GM21390 (cell line): Measurements from ENCODE around the gene ERVK3-1.
"Not testable (repeated sequence)": the region's sequence is repeated elsewhere in the genome, so short reads cannot be mapped to it uniquely, and the experiment has no call there.

ENCODE experiments used
- ATAC-seq: cut with Tn5 transposase; IDR thresholded peaks from one replicate; pipeline ENCODE4 v1.9.1; 2021; ENCODE audit not compliant: unreplicated experiment

Gene ERVK3-1

DNA sequence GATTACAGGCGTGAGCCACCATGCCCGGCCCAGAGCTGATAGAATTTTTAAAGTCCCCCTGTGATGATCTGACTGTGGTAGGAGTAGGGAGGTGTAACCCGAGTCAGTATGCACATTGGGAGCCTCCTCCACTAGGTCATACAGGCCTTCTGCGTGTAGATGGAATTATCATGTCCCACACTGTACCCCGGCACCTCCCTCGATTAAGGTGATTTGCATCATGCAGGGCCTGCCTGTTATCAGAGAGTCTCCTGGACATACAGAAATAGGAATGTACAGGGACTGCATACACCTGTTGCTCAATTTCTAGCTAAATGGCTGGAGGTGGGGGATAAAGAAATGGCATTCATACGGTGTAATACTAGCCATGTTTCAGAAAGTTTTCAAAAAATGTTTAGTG lies 922 bp upstream of the ERVK3-1 start:
- no peak for ATAC-seq

DNA sequence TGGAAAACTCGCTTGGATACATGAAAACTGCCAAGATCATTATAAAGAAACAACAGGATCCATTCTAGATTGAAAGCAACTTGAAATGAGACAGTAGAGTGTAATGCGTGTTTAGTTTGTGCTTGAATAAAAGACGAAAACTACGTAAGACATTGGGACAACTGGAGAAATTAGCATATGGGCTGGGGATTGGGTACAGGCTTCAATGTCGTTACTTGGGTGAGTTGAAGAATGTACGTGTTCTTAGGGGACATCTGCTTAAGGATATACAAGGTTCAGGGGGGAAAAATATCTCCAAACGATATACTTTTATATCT lies 471 bp upstream of the ERVK3-1 start:
- ATAC-seq, result no peak

DNA sequence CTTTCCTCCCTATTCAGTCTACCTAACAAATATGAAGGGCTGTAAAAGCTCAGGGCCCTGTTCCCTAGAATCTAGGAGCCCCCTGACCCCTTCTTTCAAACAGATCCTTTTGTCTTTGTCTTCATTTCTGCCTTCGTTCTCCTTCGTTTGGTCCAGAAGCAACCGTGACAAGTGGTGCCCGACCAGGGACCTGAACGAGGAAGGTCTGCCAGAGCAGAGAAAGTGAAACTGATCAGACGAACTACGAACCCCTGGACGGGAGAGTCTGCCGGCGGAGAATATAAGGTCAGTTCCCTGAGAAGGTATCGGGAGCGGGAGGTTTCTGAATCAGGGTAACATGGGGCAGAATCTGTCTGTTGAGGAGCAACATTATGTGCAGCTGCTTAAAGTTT lies 751 bp downstream of the ERVK3-1 start:
- ATAC-seq, result no peak

DNA sequence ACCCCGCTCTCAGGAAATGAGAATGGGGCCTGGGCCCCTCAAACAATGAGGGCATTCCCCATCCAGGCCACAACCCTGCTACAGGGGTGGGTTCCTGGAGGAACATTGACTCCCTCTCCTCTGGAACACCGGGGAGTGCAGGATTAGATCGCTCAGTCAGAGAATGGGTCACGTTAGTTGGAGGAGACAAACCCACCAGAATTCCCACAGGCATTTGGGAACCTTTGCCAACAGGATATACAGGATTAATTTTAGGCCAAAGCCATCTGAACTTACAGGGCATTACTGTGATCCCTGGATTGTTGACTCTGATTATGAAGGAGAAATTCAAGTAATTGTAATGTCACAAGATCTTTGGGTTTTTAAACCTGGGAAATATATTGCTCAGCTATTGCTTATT lies 2.6 kb downstream of the ERVK3-1 start:
- no peak for ATAC-seq

DNA sequence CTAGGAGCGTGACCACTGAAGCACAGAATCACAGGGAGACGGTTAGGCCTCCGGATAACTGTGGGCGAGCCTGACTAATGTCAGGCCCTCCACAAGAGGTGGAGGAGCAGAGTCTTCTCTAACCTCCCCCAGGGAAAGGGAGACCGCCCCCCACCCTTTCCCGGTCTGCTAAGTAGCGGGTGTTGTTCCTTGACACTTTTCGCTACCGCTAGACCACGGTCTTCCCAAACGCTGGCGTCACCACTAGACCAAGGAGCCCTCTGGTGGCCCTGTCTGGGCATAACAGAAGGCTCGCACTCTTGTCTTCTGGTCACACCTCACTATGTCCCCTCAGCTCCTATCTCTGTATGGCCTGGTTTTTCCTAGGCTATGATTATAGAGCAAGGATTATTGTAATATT lies 5.5 kb downstream of the ERVK3-1 start:
- not testable (repeated sequence) for ATAC-seq

DNA sequence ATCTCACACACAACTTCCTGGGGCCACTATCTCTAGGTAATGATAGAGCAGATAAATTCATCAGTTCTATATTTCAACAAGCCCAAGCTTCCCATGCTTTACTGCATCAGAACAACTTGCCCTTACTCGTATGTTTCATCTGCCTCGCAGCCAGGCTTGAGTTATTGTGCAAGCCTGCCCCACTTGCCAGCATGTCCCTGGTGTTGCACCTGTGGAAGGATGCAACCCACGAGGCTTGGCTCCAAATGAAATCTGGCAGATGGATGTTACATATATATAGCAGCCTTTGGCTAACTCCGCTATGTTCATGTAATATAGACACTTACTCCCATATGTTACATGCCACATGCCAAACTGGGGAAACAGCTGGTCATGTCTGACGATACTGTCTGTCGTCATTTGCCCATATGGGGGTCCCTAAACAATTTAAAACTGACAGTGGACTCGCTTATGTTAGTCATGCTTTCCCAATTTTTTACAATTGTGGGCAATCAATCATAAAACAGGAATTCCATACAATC lies 6.2 kb downstream of the ERVK3-1 start:
- no peak for ATAC-seq

DNA sequence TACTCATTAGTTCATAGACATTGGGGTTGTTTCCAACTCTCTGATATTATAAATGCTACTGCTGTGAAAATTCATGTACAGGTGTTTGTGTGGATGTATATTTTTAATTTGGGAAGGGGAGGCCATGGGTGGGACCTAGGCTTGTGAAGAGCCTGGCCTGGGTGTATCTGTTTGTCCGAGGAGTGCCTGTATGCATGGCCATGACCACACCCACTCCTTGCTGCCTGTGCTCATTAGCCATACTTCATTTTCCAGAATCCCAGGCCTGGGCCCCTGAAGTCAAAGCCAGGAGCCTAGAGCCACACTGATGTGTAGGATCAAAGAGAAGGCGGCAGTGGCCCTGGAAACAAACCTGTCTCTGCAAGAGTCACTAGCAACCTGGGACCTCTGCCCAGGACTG lies 10.4 kb downstream of the ERVK3-1 start:
- ATAC-seq, result no peak

DNA sequence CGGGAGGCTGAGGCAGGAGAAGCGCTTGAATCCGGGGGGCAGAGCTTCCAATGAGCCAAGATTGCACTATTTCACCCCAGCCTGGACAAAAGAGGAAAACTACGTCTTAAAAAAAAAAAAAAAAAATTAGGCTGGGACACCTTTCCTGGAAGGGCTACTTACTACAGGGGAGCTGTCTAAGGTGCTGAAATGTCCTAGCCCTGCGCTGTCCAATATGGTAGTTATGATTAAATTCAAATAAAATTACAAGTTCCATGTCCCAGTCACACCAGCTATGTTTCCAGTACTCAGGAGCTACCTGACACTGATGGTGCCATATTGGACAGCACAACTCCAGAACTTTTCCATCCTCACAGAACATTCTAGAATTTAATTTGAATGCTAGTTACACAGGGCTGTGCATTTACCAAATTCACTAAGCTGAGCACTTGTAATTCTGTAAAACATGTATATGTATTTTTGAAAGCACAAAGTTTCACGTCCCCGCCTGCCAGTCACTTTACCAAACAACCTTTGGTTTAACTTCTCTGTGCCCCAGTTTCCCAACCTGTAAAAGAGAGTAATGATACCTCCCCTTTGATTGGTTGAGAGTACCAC lies 12.4 kb downstream of the ERVK3-1 start:
- no peak for ATAC-seq

DNA sequence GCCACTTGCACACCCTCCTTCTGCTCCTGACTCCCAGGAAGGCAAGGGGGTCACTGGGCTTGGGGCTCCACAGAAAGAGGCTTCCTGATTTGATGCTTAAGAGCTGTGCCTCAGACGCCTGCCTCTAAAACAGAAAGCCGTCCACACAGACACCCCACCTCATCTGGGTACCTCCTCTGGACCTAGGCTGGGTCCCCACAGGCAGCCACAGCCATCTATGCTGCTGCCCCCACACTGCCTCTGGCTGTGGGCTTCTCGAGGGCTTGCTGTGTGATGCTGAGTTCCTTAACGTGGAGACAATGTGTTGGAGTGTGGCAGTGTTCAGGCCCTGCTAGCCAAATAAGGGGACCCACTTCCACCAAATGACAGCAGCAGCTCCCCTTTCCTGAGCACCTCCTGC lies 13.1 kb downstream of the ERVK3-1 start:
- no peak for ATAC-seq

DNA sequence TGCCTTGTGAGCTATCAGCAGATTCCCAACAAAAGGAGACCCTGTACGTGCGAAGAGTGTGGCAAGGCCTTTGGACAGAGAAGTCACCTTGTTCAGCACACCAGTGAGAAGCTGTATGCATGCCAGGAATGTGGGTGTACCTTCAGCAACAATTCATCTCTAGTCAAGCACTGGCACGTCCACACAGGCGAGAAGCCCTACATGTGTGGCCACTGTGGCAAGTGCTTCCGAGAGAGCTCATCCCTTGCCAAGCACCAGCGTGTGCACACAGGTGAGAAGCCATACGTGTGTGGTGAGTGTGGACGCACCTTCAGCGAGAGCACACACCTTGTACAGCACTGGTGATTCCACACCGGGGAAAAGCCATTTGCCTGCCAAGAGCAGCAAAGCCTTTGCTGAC lies 14.1 kb downstream of the ERVK3-1 start:
- no peak for ATAC-seq

DNA sequence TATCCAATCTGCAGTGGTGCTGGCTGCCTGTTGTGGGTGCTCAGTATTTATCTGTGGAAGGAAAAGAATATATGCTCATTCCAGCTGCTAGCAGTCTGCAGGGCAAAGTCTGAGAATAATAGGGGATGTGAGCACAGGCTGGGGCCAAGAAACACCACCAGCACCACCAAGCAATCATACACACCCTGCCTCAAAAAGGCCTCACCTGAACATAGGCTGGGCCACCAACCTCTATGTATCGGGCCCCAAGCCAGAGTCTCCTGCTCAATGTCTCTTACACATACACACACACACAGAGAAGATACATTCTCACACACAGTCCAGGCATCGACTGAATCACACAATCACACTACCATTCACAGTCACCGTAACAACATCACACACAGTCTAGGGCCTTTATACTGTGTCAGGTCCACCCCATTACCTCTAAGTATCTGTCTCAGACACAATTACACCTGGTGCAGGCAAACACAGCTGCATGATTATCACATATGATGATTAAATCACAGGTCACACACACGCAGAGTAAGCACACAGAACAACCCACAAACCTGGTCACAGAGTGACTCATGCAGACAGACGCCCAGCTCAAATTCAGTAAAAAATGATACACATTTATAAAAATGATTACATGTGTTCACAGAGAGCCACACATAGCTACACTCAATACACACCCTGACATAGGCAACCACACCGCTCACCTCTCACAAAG lies 20.3 kb downstream of the ERVK3-1 start:
- ATAC-seq, result no peak

DNA sequence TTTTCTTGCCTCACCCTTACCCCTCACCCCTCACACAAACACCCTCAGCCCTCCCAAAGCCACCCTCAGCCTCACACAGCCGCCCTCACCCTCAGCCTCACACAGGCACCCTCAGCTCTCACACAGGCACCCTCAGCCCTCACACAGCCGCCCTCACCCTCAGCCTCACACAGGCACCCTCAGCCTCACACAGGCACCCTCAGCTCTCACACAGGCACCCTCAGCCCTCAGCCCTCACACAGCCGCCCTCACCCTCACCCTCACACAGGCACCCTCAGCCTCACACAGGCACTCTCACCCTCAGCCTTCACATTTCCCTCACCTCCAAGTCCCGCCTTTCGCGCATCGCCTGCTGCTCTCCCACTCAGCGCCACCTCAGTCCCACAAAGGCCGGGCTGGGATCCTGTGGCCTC lies 21.3 kb downstream of the ERVK3-1 start:
- ATAC-seq, result no peak

DNA sequence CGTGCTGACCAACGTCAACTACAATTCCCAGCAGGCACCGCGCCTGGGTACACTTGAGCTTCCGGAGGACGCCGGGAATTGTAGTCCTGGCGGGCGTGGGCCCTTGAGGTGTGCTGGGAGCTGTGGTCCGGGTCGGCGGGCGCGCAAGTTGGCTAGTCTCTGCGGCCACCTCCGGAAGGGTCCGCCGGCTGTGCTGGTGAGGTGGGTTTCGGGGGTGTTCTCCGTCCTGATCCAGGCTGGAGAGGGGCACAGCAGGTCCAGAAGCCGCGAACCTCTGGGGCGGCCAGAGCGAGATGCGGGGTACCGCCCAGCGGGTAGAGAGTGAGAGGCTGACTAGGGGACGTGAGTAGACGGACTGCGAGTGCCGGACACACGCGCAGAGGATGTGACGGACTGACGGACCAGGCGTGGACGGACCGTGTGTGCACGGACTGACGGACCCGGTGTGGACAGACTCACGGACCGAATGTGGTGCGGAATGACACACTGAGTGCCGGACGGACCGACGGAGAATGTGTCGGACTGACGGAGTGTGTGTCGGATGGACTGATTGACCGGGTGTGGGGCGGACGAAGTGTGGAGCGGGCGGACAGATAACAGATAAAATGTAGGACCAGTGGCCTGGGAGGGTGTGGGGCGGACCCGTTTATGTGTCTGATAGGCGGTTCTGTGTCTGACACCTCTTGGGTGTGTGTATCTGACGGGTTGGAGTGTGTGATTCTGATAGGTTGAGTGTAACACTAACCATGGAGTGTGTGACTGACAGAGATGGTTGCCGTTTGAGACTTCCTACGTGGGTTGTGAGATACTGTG lies 21.9 kb downstream of the ERVK3-1 start, which contains the start of gene ZSCAN22:
Gene ZSCAN22 (plus strand): TSS at position 81 of the 813 bp plus-strand sequence. CDS start 7,809 bp downstream, outside the sequence.
- ATAC-seq, result peak; percentile 88

DNA sequence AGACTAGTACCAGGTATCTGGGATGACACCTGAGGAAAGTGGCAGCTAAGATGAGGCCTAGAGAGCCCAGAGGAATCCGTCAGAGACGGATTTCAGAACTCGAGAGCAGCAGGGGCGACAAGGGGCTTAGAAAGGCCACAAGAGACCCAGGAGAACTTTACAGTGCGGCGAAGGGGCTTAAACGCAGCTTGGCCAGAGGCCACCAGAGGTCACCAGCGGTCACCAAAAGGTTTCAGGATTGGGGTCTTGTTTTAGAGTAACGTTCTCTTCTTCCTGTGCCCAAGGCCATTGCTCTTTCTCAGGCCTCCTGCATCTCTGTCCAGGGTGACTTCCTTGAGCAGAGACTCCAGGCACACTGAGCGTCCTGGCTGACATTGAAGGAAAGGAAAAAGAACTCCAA lies 23.8 kb downstream of the ERVK3-1 start:
- no peak for ATAC-seq

DNA sequence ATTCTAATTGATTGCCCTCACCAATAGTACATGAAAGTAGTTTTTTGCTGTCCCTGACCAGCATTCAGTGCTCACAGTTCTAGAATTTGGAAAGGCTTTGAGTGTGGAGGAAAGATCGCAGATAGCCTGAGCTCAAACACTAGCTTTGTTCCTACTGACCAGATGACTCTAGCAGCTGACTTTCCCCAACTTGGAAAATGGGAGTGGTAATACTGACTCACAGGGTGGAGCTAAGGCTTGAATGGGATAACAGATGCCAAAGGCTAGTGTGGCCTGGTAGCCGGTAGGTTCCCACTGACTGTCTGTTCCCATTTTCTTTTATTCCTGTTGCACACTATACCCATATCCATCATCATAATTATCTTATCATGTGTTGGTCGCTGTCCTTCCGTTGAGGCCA lies 25.3 kb downstream of the ERVK3-1 start:
- no peak for ATAC-seq

DNA sequence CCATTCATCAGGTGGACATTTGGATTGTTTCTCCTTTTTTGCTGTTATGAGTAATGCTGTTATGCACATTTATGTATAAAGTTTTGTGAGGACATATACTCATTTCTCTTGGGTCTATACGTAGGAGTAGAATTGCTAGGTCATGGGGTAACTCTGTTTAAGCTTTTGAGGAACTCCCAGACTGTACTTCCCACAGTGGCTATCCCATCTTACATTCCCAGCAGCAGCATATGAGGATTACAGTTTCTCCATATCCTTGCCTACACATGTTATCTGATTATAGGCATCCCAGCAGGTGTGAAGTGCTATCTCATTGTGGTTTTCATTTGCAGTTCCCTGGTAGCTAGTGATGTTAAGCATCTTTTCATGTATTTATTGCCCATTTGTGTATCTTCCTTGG lies 27.5 kb downstream of the ERVK3-1 start:
- no peak for ATAC-seq

DNA sequence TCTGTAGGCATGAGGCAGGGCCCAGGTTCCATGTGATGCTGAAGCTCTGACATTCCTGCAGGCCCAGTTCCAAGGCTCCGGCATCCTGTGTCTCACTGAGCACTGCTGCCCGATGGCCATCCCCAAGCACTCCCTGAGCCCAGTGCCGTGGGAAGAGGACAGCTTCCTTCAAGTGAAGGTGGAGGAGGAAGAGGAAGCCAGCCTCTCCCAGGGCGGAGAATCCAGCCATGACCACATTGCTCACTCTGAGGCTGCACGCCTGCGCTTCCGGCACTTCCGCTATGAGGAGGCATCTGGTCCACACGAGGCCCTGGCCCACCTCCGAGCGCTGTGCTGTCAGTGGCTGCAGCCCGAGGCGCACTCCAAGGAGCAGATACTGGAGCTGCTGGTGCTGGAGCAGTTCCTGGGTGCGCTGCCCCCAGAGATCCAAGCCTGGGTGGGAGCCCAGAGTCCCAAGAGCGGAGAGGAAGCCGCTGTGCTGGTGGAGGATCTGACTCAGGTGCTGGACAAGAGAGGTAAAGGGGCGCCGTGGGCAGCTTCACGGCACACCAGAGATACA lies 29.6 kb downstream of the ERVK3-1 start:
- no peak for ATAC-seq

DNA sequence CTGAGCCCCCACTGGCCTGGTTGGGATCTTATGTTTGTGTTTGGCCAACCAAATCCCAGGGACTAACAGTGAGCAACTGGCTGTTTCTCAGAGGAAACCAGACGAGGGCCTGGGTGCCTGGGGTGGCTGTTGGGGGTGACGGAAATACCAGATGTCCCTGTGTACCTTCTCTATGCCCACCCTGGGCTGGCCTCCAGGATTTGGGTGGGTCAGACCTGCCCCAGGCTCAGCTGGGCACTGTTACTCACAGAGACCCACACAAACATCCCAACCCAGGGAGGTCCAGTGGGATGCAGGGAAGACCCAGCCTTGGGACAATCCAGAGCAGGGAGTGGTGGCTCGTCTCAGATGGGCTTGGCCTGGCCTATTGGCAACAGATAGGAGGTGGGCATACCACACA lies 30.5 kb downstream of the ERVK3-1 start:
- no peak for ATAC-seq

DNA sequence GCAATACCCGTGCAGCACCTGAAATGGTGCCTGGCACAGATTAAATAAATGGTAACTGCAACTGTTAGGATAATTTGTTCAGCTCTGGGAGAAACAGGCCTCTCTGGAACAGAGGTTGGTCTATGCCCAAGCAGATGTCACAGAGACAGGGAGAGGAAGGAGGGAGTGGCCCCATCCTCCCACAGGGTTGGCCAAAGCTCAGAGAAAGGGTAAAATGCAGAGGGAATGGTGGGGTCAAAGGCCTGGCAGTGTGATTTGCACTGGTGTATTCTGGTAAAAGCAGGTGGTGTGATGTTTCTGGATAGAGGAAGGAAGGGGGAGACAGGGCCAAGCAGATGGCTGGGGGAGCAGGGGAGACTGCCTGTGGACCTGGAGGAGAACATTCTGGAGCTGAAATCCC lies 31.0 kb downstream of the ERVK3-1 start:
- no peak for ATAC-seq

DNA sequence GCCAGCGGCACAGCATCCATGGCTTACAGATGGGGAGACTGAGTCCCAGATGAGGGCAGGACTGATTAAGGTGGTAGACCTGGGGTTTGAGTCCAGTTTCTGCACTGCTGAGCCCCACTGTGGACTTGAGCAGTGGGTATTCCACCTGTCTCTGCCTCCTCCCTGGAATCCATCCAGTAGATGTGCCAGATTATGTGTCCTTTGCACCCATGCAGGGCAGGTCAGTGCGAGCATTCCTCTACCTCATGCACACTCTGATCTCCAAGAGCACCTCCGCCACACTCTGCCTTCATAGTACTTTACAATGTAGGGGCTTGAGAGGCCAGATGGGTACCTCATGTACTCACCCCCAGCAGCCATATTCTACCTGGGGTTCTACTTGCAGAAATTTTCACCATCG lies 31.6 kb downstream of the ERVK3-1 start:
- ATAC-seq, result no peak

DNA sequence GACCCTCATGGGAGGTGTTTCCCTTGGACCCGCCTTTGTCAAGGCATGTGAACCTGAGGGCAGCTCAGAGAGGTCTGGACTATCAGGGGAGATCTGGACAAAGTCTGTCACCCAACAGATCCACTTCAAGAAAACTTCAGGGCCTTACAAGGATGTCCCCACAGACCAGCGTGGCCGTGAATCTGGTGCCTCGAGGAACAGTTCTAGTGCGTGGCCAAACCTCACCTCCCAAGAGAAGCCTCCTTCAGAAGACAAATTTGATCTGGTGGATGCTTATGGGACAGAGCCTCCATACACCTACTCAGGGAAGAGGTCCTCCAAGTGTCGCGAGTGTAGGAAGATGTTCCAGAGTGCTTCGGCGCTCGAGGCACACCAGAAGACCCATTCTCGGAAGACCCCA lies 33.2 kb downstream of the ERVK3-1 start:
- no peak for ATAC-seq
